ENCODE measurements around the gene ZXDA. TPM values are rescaled to one million over a fixed set of nuclear protein-coding genes. Genes with fewer than 3 reads are reported as not detected.
"Not testable (repeated sequence)": the region's sequence is repeated elsewhere in the genome, so short reads cannot be mapped to it uniquely, and the experiment has no call there.

ZXDA gene, protein sequence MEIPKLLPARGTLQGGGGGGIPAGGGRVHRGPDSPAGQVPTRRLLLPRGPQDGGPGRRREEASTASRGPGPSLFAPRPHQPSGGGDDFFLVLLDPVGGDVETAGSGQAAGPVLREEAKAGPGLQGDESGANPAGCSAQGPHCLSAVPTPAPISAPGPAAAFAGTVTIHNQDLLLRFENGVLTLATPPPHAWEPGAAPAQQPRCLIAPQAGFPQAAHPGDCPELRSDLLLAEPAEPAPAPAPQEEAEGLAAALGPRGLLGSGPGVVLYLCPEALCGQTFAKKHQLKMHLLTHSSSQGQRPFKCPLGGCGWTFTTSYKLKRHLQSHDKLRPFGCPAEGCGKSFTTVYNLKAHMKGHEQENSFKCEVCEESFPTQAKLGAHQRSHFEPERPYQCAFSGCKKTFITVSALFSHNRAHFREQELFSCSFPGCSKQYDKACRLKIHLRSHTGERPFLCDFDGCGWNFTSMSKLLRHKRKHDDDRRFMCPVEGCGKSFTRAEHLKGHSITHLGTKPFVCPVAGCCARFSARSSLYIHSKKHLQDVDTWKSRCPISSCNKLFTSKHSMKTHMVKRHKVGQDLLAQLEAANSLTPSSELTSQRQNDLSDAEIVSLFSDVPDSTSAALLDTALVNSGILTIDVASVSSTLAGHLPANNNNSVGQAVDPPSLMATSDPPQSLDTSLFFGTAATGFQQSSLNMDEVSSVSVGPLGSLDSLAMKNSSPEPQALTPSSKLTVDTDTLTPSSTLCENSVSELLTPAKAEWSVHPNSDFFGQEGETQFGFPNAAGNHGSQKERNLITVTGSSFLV
- total RNA-seq: 3.4 and 3.9 TPM in 2 replicates

DNA sequence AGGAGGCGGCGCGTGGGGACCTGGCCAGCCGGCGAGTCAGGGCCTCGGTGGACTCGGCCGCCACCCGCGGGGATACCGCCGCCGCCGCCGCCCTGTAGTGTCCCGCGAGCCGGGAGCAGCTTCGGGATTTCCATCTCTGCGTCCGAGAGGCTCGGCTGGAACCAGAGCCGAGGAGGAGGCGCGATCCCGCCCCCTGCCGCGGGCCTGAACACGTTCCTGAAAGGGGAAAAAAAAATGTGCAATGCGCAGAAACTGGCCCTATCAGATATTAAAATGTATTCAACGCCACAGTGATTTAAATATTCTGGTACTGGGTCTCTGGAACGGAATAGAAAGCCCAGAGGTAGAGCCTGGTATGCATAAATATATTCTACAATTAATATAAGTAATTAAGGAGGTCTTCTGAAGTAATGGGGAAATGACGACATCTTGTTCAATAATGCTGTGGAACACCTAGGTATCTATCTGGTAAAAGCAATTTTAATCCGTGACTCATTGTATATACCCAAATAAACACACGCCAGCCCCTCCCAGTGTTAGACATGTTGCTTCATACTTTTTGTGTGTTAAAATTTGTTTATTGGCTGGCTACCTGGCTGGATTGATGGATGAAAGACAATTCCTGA is at the start of gene ZXDA:
Gene ZXDA, minus strand, starts transcription at position 172 of the 626 bp plus-strand sequence. Its CDS starts 38 bp downstream, at position 134.
- H3K27ac Mint-ChIP-seq: peak within 1 kb of the TSS; percentile 88
- intact Hi-C loops (cut with micrococcal nuclease); DNase-seq (ENCODE audit: low spot score); H3K27me3 Mint-ChIP-seq (ENCODE audit: low read depth); H3K9me3 Mint-ChIP-seq: not testable (repeated sequence)
- H3K4me1 Mint-ChIP-seq (ENCODE audit: low read depth): peaks cover 25% of the 10 kb centered on the region
- H3K4me3 Mint-ChIP-seq (ENCODE audit: low read depth): peak within 1 kb of the TSS; percentile 77
- peaks cover 16% of the 10 kb centered on the region for H3K36me3 Mint-ChIP-seq (ENCODE audit: low read depth)

DNA sequence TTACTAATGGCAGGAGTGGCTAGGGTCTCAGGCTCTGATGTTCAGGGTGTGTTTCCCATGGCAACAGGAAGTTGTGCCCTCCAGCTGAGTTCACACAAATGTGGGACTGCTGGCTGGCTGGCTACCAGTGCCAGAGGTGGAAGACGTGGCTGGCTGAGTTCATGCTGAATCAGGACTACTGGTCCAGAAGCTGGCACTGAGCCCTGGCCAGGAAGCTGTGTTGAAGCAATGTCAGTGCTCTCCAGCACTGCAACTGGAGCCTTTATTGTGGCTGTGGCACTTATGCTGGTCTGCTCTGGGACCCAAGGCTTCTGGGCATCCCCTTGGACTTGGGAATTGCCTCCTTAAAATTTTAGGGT is 42.0 kb upstream of the ZXDA start:
- H3K9me3 Mint-ChIP-seq: peaks cover 12% of the 10 kb centered on the region
- intact Hi-C loops (cut with micrococcal nuclease): no loop called here
- H3K36me3 Mint-ChIP-seq (ENCODE audit: low read depth): no peaks in the 10 kb centered on the region
- H3K27me3 Mint-ChIP-seq (ENCODE audit: low read depth): no peaks in the 10 kb centered on the region
- DNase-seq (ENCODE audit: low spot score): no peak
- H3K27ac Mint-ChIP-seq: no peak overlapping the region
- no peaks in the 10 kb centered on the region for H3K4me1 Mint-ChIP-seq (ENCODE audit: low read depth)
- no peak overlapping the region for H3K4me3 Mint-ChIP-seq (ENCODE audit: low read depth)

DNA sequence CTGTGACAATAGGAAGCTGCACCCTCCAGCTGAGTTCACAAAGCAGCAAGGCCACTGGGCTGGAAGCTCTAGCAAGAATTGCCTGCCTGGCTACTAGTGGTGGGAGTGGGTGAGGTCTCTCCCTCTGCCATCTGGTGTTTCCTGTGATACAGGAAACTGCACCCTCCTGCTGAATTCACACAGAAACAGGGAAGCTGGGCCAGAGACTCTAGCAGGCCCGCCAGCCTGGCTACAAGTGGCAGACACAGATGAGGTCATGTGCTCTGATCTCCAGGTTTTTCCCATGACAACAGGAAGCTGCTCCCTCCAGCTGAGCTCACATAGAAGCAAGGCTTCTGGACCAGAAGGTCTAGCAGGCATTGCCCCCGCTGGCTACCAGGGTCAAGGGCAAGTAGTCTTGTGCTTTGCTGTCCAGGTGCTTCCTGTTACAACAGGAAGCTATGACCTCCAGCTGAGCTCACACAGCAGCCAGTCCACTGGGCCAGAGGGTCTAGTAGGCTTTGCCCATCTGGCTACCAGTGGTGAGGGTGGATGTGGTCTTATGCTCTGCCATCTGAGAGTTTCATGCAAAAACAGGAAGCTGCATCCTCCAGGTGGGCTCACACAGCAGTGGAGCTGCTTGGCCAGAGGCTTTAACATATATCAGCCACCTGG is 41.5 kb upstream of the ZXDA start:
- H3K36me3 Mint-ChIP-seq (ENCODE audit: low read depth): no peaks in the 10 kb centered on the region

DNA sequence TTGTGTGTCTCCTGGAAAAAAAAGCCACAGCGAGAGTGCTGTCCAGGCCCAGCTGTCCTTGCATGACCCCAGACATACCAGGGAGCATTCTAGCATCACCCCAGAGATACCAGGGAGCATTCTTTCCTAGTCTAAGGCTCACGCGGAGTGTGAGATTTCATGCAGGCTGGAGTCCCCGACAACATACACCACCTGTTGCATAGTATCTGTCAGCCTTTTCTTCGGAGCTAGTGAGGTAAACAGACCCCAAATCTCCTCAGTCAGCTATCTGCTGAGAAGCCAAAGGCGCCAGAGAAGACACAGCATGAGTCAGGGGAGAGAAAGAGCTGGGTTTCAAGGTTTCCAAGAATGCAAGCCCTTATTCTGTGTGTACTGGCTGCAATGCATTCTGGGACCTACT is 23.1 kb upstream of the ZXDA start:
- no peaks in the 10 kb centered on the region for H3K4me1 Mint-ChIP-seq (ENCODE audit: low read depth)
- no peak overlapping the region for H3K4me3 Mint-ChIP-seq (ENCODE audit: low read depth)
- intact Hi-C loops (cut with micrococcal nuclease): no loop called here
- H3K36me3 Mint-ChIP-seq (ENCODE audit: low read depth): no peaks in the 10 kb centered on the region
- no peaks in the 10 kb centered on the region for H3K27me3 Mint-ChIP-seq (ENCODE audit: low read depth)
- H3K9me3 Mint-ChIP-seq: no peaks in the 10 kb centered on the region
- DNase-seq (ENCODE audit: low spot score): no peak
- no peak overlapping the region for H3K27ac Mint-ChIP-seq

More for the DNA sequence above, 41.5 kb upstream of the ZXDA start:
- intact Hi-C loops (cut with micrococcal nuclease): no loop called here
- no peak for DNase-seq (ENCODE audit: low spot score)
- Mint-ChIP-seq H3K4me3 (ENCODE audit: low read depth) (no peak overlapping the region), H3K27ac (no peak overlapping the region), H3K27me3 (ENCODE audit: low read depth) (no peaks in the 10 kb centered on the region), H3K4me1 (ENCODE audit: low read depth) (no peaks in the 10 kb centered on the region), H3K9me3 (peaks cover 8% of the 10 kb centered on the region)

DNA sequence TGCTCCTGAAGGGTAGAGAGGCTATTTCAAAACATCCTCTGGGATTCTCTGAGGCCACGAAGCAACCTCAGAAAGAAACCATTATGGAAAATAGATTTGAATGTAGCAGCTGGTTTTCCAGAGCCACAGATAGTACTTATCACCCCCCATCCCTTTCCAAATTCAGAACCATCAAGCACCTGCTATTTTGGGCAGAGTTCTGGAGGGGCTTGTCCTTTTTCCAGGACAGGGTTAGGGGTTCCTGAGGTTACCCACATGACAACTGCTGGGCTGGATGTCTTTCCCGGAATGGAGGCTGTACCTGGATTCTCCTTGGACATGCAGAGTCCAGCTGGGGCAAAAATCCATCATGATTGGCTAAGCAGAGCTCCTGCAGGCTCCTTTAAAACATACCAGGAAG is 22.0 kb upstream of the ZXDA start:
- no peak overlapping the region for H3K27ac Mint-ChIP-seq
- H3K4me1 Mint-ChIP-seq (ENCODE audit: low read depth): no peaks in the 10 kb centered on the region
- intact Hi-C loops (cut with micrococcal nuclease): no loop called here
- no peaks in the 10 kb centered on the region for H3K36me3 Mint-ChIP-seq (ENCODE audit: low read depth)
- no peak overlapping the region for H3K4me3 Mint-ChIP-seq (ENCODE audit: low read depth)
- no peaks in the 10 kb centered on the region for H3K9me3 Mint-ChIP-seq
- no peak for DNase-seq (ENCODE audit: low spot score)
- H3K27me3 Mint-ChIP-seq (ENCODE audit: low read depth): no peaks in the 10 kb centered on the region

DNA sequence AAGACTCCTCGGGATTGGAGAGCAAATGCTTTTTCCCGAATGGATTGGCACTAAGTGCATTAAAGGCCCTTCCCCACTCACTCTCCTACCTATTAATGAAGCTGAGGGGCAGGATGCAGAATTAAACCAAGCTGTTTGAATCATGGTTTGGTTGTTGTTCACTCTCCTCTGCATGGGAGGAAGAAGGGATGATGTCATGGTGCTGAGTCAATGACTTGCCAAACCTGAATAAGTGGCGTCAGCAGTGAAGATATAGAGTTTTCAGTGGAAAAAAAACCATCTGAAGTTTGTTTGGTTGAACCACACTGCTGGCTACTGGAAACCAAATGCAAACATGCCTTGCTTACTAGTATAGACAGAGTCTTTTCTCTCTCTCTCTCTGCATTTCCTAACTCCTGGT is 19.8 kb upstream of the ZXDA start:
- intact Hi-C loops (cut with micrococcal nuclease): no loop called here
- Mint-ChIP-seq H3K36me3 (ENCODE audit: low read depth) (no peaks in the 10 kb centered on the region), H3K4me1 (ENCODE audit: low read depth) (peaks cover 2% of the 10 kb centered on the region), H3K4me3 (ENCODE audit: low read depth) (no peak overlapping the region), H3K27ac (no peak overlapping the region), H3K9me3 (no peaks in the 10 kb centered on the region), H3K27me3 (ENCODE audit: low read depth) (no peaks in the 10 kb centered on the region)
- DNase-seq (ENCODE audit: low spot score): no peak

DNA sequence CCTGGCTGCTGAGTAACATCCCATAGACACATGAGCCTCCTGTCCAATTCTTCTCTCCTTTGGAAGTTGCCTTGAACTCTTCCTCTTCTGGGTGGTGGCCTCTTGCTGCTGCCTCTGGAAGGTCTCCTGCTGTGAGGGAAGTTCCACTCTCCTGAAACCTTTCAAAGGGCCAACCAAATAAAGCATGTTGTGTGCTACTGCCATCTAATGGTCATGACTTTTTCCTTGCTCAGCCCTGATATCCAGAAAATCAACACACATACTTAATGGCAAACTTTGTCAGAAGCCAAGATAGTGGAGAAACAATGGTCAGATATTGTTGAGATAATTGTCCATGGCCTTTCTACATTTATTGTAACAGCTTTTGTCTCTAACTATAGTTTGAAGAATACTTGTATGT is 19.1 kb upstream of the ZXDA start:
- Mint-ChIP-seq H3K27me3 (ENCODE audit: low read depth) (no peaks in the 10 kb centered on the region), H3K4me3 (ENCODE audit: low read depth) (no peak overlapping the region), H3K4me1 (ENCODE audit: low read depth) (peaks cover 2% of the 10 kb centered on the region), H3K36me3 (ENCODE audit: low read depth) (no peaks in the 10 kb centered on the region), H3K27ac (no peak overlapping the region), H3K9me3 (no peaks in the 10 kb centered on the region)
- intact Hi-C loops (cut with micrococcal nuclease): loop anchor here (10.0 kb wide), 1 partner anchor 645 kb away; the partner anchor contains the start of gene FAAH2
- DNase-seq (ENCODE audit: low spot score): no peak

DNA sequence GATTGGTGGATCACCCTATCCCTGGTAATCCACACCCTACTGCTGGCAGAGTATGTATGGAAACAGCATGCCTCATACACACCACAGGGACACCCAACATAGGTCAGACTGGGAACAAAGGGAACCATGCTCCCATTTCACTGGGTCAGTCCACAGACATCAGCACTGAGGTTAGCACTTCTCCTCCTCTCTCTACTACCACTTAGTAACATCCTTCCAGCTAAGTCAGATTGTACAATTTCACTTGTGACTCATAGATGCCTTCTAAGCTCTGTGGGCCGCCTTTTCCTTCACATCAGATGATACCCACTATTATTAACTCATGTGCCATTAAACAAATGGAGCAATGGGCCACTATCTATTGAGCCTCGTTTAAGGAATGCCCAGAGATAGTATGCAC is 15.5 kb upstream of the ZXDA start:
- DNase-seq (ENCODE audit: low spot score): no peak
- peaks cover 2% of the 10 kb centered on the region for H3K4me1 Mint-ChIP-seq (ENCODE audit: low read depth)
- no peaks in the 10 kb centered on the region for H3K27me3 Mint-ChIP-seq (ENCODE audit: low read depth)
- H3K4me3 Mint-ChIP-seq (ENCODE audit: low read depth): no peak overlapping the region
- intact Hi-C loops (cut with micrococcal nuclease): loop anchor here (10.0 kb wide), 1 partner anchor 641 kb away; the partner anchor contains the start of gene FAAH2
- no peak overlapping the region for H3K27ac Mint-ChIP-seq
- no peaks in the 10 kb centered on the region for H3K9me3 Mint-ChIP-seq
- no peaks in the 10 kb centered on the region for H3K36me3 Mint-ChIP-seq (ENCODE audit: low read depth)

DNA sequence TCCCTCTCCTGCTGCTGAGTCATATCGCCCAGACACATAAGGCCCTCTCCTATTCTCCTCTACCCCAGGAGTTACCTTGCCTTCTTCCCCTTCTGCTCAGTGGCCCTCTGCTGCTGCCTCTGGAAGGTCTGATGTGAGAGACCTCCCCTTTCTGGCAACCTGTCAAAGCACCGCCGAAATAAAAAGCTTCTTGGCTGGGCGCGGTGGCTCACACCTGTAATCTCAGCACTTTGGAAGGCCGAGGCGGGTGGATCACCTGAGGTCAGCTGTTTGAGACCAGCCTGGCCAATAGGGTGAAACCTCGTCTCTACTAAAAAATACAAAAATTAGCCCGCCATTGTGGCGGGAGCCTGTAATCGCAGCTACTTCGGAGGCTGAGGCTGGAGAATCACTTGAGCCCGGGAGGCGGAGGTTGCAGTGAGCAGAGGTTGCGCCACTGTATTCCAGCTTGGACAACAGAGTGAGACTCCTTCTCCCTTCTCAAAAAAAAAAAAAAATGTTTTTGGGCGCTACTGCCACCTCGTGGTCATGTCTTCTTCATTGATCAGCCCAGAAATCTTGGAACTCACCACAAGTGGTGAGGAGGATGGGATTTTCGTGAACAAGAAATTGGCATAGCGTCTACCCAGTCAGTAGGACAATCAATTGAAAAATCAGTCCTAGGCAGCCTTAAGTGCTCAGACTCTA is 8.6 kb upstream of the ZXDA start:
- H3K4me1 Mint-ChIP-seq (ENCODE audit: low read depth): no peaks in the 10 kb centered on the region
- H3K9me3 Mint-ChIP-seq: no peaks in the 10 kb centered on the region
- intact Hi-C loops (cut with micrococcal nuclease): loop anchor here (1.0 kb wide), 1 partner anchor 98 kb away; no protein-coding TSS in a partner anchor
- DNase-seq (ENCODE audit: low spot score): no peak
- H3K27me3 Mint-ChIP-seq (ENCODE audit: low read depth): no peaks in the 10 kb centered on the region
- no peak overlapping the region for H3K27ac Mint-ChIP-seq
- H3K36me3 Mint-ChIP-seq (ENCODE audit: low read depth): no peaks in the 10 kb centered on the region
- H3K4me3 Mint-ChIP-seq (ENCODE audit: low read depth): no peak overlapping the region

DNA sequence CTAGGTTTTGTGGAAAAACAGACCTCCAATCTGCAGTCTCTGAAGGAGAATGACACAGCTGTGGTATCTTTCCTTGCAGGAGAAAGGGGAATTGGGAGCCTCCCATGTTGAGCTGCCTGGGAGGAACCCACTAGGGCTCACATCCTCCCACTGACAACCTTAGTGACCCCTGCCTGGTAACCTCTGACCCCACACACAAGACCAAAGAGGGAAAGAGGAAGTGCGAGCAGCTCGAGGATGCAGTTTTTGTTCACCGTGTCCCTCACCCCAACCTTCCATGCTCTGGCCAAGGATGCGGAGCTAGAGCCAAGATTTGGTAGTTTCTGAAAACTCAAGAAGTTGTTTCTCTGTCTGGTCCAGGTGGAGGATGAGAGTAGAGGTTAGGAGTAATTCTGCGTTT is 5.4 kb upstream of the ZXDA start:
- Mint-ChIP-seq H3K4me3 (ENCODE audit: low read depth) (no peak overlapping the region), H3K4me1 (ENCODE audit: low read depth) (peaks cover 8% of the 10 kb centered on the region), H3K36me3 (ENCODE audit: low read depth) (no peaks in the 10 kb centered on the region), H3K9me3 (no peaks in the 10 kb centered on the region), H3K27me3 (ENCODE audit: low read depth) (no peaks in the 10 kb centered on the region), H3K27ac (no peak overlapping the region)
- intact Hi-C loops (cut with micrococcal nuclease): no loop called here
- DNase-seq (ENCODE audit: low spot score): no peak

DNA sequence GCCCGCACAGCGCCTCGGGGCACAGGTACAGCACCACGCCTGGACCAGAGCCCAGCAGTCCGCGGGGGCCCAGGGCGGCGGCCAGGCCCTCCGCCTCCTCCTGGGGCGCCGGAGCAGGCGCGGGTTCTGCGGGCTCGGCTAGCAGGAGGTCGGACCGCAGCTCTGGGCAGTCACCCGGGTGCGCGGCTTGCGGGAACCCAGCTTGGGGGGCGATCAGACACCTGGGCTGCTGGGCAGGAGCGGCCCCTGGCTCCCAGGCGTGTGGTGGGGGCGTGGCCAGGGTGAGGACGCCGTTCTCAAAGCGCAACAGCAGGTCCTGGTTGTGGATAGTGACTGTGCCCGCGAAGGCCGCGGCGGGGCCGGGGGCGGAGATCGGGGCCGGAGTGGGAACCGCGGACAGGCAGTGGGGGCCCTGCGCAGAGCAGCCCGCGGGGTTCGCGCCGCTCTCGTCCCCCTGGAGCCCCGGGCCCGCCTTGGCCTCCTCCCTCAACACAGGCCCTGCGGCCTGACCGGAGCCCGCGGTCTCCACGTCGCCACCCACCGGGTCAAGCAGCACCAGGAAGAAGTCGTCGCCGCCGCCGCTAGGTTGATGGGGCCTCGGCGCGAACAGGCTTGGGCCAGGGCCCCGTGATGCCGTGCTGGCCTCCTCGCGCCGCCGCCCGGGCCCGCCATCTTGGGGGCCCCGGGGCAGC is 517 bp downstream of the ZXDA start:
- peaks cover 18% of the 10 kb centered on the region for H3K36me3 Mint-ChIP-seq (ENCODE audit: low read depth)
- peaks cover 27% of the 10 kb centered on the region for H3K4me1 Mint-ChIP-seq (ENCODE audit: low read depth)
- H3K27me3 Mint-ChIP-seq (ENCODE audit: low read depth); H3K9me3 Mint-ChIP-seq: not testable (repeated sequence)
- intact Hi-C loops (cut with micrococcal nuclease): loop anchor here (5.0 to 10.0 kb wide), 3 partner anchors 215 to 1097 kb away; partner anchors contain the start of gene ZXDB
- peak overlapping the region; percentile 69 for H3K4me3 Mint-ChIP-seq (ENCODE audit: low read depth)
- peak; percentile 23 for DNase-seq (ENCODE audit: low spot score)
- peak overlapping the region; percentile 71 for H3K27ac Mint-ChIP-seq

Data from activated T-helper 2 cell treated with anti-CD3 and anti-CD28 coated beads, Interferon-gamma antibody, Interleukin-2, Interleukin-4, amounts not matched to agents 10 μg/mL and 5 μg/mL and 100 μg/mL, durations not matched to agents 14 hours and 24 hours and 36 hours (primary cell).